GM20000 (cell line): ENCODE results near the gene STX4.

Experiments
- DNase-seq: peaks from one replicate; pipeline ENCODE4 v3.0.0; 2012; ENCODE audit warnings: low spot score
- CTCF ChIP-seq: IDR thresholded peaks from 2 replicates; pipeline ENCODE4 v1.5.1; 2012; ENCODE audit warnings: mild to moderate bottlenecking, control low read depth; ENCODE audit errors: extremely low read depth, missing control alignments

The STX4 gene

GRCh38 chr16:31032736-31033708 is at the start of gene STX4:
TSS of gene STX4 (plus strand) at chr16:31033558. CDS start at chr16:31033806, 248 bp downstream.
- peak; percentile 96 for DNase-seq

GRCh38 chr16:30983898-30984610 is 49.3 kb upstream of the STX4 start:
- TF ChIP-seq CTCF, result no peak
- DNase-seq, result no peak

More at GRCh38 chr16:31032736-31033708, at the start of gene STX4:
- TF ChIP-seq CTCF, result no peak

GRCh38 chr16:30984669-30985400 is 48.5 kb upstream of the STX4 start, which contains the start of gene HSD3B7:
TSS of gene HSD3B7 (plus strand) at chr16:30985207. CDS start at chr16:30985659, 452 bp downstream.
- TF ChIP-seq CTCF, result peak; percentile 83
- peak; percentile 93 for DNase-seq

- no peak for TF ChIP-seq CTCF
- DNase-seq, result no peak
These were observed 47.8 kb upstream of the STX4 start for GRCh38 chr16:30985401-30986128.

- no peak for TF ChIP-seq CTCF
- DNase-seq, result no peak
These were observed 47.0 kb upstream of the STX4 start for GRCh38 chr16:30986129-30986991.
